ENCODE data around the gene SYT14. TPM values are rescaled to one million over a fixed set of nuclear protein-coding genes. Genes with fewer than 3 reads are reported as not detected.
"Not testable (repeated sequence)": the region's sequence is repeated elsewhere in the genome, so short reads cannot be mapped to it uniquely, and the experiment has no call there.

Gene SYT14
- total RNA-seq, 1 donor = not detected

DNA sequence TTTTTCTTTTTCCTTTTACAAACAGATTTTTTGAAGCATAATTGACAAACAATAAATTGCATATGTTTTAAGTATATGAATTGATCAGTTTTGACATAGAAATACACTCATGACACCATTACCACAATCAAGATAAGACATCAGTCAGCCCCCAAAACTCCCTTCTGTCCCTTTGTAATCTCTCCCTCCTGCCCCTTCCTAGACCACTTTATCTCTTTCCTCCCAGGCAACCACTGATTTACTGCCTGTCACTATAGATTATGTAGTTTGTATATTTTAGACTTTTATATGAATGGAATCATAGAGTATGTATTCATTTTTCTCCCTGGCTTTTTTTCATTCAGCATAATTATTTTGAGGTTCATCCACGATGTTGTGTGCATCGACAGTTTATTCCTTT is 6.9 kb upstream of the SYT14 start:
- peak in 2 of 3 donors; percentile 50 to 68 for DNase-seq (ENCODE audit: low read depth in 2 of 3, low spot score in 2 of 3)

- DNase-seq (ENCODE audit: low read depth in 2 of 3, low spot score in 2 of 3) = no peak
Observed at GRCh38 chr1:209936125-209936524, 1.9 kb upstream of the SYT14 start.

DNA sequence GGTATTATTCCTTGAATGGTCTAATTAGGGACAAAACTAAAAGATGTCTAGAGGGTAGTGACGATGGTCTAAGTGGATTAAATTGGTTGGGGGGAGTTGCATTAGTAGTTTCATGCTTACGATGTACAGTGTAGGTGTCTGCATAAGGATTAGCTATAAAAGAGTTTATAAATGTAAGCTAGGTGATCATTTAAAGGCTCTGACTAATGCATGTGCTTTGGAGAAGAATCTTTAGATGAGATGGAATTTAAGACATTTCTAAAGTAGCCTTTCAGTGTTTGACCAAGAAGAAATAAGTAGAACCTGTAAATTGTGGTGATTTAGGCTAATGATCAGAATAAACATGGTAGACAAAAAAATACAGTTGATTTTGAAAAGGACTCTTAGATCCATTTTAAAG is 7.4 kb downstream of the SYT14 start:
- DNase-seq (ENCODE audit: low read depth in 2 of 3, low spot score in 2 of 3) = no peak

GRCh38 chr1:209948155-209948554 is 10.1 kb downstream of the SYT14 start:
- DNase-seq (ENCODE audit: low read depth in 2 of 3, low spot score in 2 of 3) = no peak

- no peak for DNase-seq (ENCODE audit: low read depth in 2 of 3, low spot score in 2 of 3)
Observed at GRCh38 chr1:209956116-209956515, 18.1 kb downstream of the SYT14 start.

DNA sequence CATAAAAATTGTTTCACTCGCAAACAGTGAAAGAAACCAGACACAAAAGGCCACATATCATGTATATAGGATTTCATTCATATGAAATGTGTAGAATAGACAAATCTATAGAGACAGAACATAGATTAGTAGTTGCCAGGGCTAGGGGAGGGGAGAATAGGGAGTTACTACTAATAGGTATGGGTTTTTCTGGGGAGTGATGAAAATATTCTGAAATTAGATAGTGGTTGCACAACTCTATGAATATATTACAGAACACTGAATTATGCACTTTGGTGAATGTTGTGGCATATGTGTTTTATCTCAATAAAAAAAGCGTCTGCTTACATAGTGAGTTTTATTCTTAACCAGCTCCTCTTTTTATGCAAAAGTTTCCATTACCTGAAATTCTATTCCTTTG is 21.6 kb downstream of the SYT14 start:
- no peak for DNase-seq (ENCODE audit: low read depth in 2 of 3, low spot score in 2 of 3)

- DNase-seq (ENCODE audit: low read depth in 2 of 3, low spot score in 2 of 3) = no peak
Observed at GRCh38 chr1:209960926-209961325, 22.9 kb downstream of the SYT14 start.

- DNase-seq (ENCODE audit: low read depth in 2 of 3, low spot score in 2 of 3) = no peak
Observed at GRCh38 chr1:209962388-209962787, 24.4 kb downstream of the SYT14 start.

DNA sequence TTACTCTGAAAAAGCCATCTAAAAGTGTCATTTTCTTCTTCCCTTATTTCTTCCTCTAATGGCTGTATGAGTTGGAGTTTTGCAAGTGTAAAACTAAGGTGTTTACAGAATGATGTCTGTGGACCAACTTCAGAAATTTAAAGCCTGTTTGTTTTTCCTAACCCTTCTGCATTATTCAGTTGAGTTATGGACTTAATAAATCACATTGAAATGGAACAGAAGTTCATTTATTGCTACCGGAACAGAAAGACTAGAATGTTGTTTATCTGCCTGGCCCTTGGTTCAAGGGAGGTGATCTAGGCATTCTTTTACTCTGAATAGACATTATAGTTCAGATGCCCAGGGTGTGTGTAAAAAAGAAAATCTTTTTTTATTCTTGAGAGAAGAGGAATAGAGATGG is 24.8 kb downstream of the SYT14 start:
- no peak for DNase-seq (ENCODE audit: low read depth in 2 of 3, low spot score in 2 of 3)

DNA sequence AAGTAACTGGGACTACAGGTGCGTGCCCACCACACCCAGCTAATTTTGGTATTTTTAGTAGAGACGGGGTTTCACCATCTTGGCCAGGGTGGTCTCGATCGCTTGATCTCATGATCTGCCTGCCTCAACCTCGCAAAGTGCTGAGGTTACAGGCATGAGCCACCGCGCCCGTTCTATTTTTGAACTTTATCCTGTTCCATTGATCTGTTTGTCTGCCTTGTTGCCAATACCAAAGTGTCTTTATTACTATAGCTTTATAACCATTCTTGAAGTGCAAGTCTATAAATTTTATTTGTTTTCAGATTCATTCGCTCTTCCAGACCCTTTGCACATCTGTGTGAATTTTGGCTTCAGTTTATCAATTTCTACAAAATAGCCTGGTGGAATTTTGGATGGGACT is 28.0 kb downstream of the SYT14 start:
- no peak for DNase-seq (ENCODE audit: low read depth in 2 of 3, low spot score in 2 of 3)

DNA sequence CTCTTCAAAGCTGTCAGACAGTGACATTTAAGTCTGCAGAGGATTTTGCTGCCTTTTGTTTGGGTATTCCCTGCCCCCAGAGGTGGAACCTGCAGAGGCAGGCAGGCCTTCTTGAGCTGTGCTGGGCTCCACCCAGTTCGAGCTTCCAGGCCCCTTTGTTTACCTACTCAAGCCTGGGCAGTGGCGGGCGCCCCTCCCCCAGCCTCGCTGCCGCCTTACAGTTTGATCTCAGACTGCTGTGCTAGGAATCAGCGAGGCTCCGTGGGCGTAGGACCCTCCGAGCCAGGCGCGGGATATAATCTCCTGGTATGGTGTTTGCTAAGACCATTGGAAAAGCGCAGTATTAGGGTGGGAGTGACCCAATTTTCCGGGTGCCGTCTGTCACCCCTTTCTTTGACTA is 40.7 kb downstream of the SYT14 start:
- not testable (repeated sequence) for DNase-seq (ENCODE audit: low read depth in 2 of 3, low spot score in 2 of 3)

- no peak for DNase-seq (ENCODE audit: low read depth in 2 of 3, low spot score in 2 of 3)
Observed at GRCh38 chr1:209983953-209984352, 45.9 kb downstream of the SYT14 start.

DNA sequence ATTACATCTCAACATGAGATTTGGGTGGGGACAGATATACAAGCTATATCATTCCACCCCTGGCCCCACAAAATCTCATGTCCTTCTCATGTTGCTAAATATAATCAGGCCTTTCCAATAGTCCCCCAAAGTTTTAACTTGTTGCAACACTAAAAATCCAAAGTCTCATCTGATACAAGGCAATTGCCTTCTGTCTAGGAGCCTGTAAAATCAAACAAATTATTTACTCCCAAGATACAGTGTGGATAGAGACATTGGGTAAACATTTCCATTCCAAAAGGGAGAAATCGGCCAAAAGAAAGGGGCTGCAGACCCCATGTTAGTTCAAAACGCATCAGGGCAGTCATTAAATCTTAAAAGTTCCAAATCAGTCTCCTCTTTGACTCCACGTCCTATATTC is 47.0 kb downstream of the SYT14 start:
- no peak for DNase-seq (ENCODE audit: low read depth in 2 of 3, low spot score in 2 of 3)

GRCh38 chr1:209988706-209989105 is 50.7 kb downstream of the SYT14 start:
- DNase-seq (ENCODE audit: low read depth in 2 of 3, low spot score in 2 of 3) = no peak

- peak in 1 of 3 donors; percentile 50 for DNase-seq (ENCODE audit: low read depth in 2 of 3, low spot score in 2 of 3)
Observed at GRCh38 chr1:209989525-209989924, 51.5 kb downstream of the SYT14 start.

DNA sequence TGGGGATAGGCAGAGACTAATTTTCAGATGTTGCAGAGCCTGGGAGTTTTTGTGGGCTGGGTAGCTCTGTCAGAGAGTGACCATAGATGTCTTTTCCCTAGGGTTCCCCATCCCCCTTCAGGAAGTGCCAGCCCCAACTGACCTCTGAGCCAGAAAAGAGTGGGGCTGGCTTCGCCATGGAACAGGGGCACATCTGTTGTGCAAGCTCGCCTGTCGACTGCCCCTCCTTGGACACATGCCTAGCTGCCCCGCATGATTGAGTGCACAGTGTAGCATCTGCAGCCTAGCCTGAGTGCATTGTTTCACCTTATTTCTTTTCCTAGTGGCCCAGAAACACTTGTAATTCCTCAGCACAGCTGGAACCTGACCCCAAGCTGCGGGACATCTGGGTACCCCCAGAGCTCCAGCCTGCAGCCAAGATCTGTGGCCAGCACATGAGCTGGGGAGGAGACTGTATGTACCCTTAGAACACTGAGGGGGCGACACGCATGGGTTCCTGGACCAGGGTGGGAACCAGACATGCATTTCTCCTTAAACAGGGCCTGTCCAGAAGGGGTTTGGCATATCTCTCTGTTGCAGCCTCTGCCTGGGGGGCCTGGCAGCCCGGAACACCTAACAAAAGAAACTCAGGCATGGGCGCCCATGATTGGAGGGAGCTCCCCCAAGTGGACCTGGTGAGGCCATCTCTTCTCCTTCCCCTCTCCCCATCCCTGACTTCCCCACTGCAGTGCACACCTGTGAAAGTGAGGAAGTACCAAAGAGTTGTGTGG is 55.2 kb downstream of the SYT14 start:
- DNase-seq (ENCODE audit: low read depth in 2 of 3, low spot score in 2 of 3) = no peak

DNA sequence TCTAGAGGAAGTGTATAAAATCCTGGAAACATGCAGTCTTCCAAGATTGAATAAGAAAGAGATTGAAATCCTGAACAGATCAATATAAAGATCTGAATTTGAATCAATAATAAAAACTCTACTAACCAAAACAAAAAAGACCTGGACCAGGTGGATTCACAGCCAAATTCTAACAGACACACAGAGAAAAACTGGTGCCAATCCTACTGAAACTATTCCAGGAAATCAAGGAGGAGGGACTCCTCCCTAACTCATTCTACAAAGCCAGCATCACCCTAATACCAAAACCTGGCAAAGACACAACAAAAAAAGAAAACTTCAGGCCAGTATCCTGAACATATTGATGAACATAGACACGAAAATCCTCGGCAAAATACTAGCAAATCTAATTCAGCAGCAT is 58.3 kb downstream of the SYT14 start:
- DNase-seq (ENCODE audit: low read depth in 2 of 3, low spot score in 2 of 3) = no peak

DNA sequence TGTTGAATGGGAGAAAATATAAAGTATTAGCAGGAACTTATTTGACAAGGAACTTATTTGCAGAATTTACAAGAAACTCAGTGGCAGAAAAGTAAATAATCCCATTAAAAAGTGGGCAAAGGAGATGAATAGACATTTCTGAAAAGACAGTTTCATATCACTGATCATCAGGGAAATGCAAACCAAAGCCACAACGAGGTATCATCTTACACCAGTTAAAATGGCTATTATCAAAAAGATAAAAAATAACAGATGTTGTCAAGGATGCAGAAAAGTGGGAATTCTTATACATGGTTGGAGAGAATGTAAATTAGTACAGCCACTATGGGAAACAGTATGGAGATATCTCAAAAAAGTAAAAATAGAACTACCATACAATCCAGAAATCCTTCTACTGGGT is 61.0 kb downstream of the SYT14 start:
- no peak for DNase-seq (ENCODE audit: low read depth in 2 of 3, low spot score in 2 of 3)

DNA sequence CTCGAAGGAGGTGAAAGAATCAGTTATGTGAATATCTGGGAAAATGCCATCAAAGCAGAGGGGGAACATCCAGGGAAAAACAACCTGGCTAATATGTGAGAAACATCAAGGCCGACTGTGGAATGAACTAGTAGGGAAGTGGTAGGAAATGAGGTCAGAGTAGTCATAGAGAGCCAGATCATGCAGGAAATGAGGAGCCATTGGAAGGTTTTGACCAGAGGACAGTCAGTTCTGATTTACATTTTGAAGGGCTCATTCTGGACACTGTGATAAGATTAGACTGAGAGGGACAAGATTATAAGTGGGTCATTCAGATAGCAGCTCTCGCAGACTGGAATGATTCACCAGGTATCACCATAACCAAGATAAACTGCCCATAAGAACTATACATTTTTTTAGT is 63.7 kb downstream of the SYT14 start:
- DNase-seq (ENCODE audit: low read depth in 2 of 3, low spot score in 2 of 3) = no peak

DNA sequence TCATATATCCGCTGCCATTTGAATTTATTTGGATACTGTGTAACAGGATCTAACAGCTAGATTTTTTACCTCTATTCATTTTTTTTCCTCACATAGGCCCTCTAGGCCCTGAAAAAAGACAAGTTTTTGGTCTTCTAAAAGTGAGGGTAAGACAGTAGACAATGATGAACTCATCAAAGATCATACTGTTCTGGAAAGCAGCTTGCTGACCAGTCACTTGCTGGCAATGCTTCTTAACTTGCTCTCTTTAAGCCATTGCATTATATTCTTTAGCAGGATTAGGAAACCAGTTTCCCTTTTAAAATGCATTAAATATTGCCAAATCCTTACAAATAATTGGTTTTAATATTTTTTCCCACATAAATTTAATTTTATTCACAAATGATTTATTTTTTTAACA is 65.5 kb downstream of the SYT14 start:
- no peak for DNase-seq (ENCODE audit: low read depth in 2 of 3, low spot score in 2 of 3)

- DNase-seq (ENCODE audit: low read depth in 2 of 3, low spot score in 2 of 3) = no peak
Observed at GRCh38 chr1:210010161-210010560, 72.1 kb downstream of the SYT14 start.

DNA sequence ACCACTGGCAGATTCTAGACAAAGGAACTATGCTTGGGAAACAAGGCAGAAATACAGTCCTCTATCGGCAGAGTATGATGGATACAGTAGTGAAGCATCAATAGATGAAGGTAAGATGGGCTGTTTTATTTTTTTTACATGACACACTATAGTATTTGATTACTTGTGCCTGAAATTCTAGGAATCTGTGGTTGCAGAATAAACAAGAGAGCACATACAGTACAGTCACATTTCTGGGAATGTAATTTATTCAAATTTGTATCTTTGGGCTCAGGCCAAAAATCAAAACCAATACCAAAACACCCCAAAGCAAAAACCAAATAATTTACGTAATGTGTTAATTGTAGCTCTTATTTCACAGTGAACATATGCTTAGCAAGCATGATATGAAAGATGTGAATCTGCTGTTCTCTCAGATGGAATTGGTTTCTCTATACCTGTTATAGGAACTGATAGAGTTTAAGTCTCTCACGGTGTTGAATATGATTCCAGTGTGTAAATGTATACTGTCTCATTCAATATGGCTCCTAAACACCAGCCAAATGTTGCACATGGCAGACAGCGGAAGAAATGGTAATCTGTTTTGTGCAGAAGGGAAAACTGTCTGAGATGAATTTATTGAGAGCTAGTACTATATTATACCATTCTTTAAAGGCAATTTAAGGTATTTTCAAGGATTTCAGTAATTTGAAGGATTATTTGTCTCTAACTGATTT is 83.3 kb downstream of the SYT14 start:
- DNase-seq (ENCODE audit: low read depth in 2 of 3, low spot score in 2 of 3) = no peak

Data from hematopoietic multipotent progenitor cell (in vitro differentiated cells).